Activated CD4-positive, alpha-beta memory T cell treated with anti-CD3 and anti-CD28 coated beads for 36 hours (primary cell): ENCODE measurements around the gene ACSF2. TPM values are rescaled to one million over a fixed set of nuclear protein-coding genes. Genes with fewer than 3 reads are reported as not detected.
"Not testable (repeated sequence)": the region's sequence is repeated elsewhere in the genome, so short reads cannot be mapped to it uniquely, and the experiment has no call there.

Experiments
- CTCF ChIA-PET: fragments of 350-600 bp; sonication (Branson Sonifier 250); formaldehyde crosslinking; loops from one replicate; lab custom pipeline; 2021; ENCODE audit warnings: antibody characterized with exemption, inconsistent platforms; lab: Charles Lee
- POLR2A ChIA-PET: fragments of 350-600 bp; sonication (Branson Sonifier 250); formaldehyde crosslinking; loops from one replicate; lab custom pipeline; 2021; ENCODE audit warnings: antibody characterized with exemption; lab: Charles Lee
- DNase-seq: peaks from one replicate; pipeline ENCODE4 v3.0.0-alpha.2; 2020
- H3K27ac Mint-ChIP-seq: one replicate; pipeline ENCODE4 v1.8.0; 2021; ENCODE audit warnings: mixed read lengths
- H3K27me3 Mint-ChIP-seq: one replicate; pipeline ENCODE4 v1.8.0; 2021; ENCODE audit warnings: mixed read lengths
- H3K36me3 Mint-ChIP-seq: one replicate; pipeline ENCODE4 v1.8.0; 2021; ENCODE audit warnings: mixed read lengths
- H3K4me1 Mint-ChIP-seq: one replicate; pipeline ENCODE4 v1.8.0; 2021; ENCODE audit warnings: low read depth, mixed read lengths
- H3K4me3 Mint-ChIP-seq: one replicate; pipeline ENCODE4 v1.8.0; 2021; ENCODE audit warnings: mild to moderate bottlenecking, mixed read lengths
- H3K9me3 Mint-ChIP-seq: one replicate; pipeline ENCODE4 v1.8.0; 2021; ENCODE audit warnings: mixed read lengths
- intact Hi-C: fragments of 100-400 bp; cut with micrococcal nuclease; formaldehyde crosslinking; loops from one replicate; pipeline ENCODE4 v1.15.1; 2023
- total RNA-seq, 2 experiments: library from RNA; stranded (reverse); gene quantifications; one replicate each; pipeline ENCODE4 v1.2.3, GENCODE V29; 2021

The ACSF2 gene
- total RNA-seq, 2 experiments from 2014 or later, result 20.1 to 23.6 TPM

DNA sequence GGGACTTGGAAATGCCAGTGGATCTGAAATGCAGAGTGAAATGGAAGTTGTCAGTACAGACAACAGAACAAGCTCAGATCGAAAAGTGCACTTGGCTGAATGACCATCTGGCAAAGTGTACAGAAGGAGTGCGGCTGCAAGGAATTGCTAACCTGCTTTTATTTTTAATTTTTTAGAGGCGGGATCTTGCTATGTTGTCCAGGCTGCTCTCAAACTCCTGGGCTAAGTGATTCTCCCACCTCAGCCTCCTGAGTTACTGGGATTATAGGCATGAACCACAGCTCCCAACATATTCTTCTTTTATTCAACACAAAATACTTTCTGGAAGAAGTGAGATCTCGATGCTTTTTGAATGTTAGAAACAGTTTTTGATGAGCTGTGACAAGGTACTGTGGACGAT, 32.3 kb upstream of the ACSF2 start:
- POLR2A ChIA-PET, result interaction anchor here (0.5 kb wide), 1 partner anchor 311 kb away, joined by 3 read pairs; no protein-coding TSS in a partner anchor
- CTCF ChIA-PET, result no interaction called here
- Mint-ChIP-seq H3K4me1 (peaks cover 27% of the 10 kb centered on the region), H3K36me3 (peaks cover 48% of the 10 kb centered on the region), H3K27ac (no peak overlapping the region), H3K9me3 (no peaks in the 10 kb centered on the region), H3K27me3 (no peaks in the 10 kb centered on the region), H3K4me3 (no peak overlapping the region)
- intact Hi-C loops, result no loop called here
- DNase-seq, result no peak

DNA sequence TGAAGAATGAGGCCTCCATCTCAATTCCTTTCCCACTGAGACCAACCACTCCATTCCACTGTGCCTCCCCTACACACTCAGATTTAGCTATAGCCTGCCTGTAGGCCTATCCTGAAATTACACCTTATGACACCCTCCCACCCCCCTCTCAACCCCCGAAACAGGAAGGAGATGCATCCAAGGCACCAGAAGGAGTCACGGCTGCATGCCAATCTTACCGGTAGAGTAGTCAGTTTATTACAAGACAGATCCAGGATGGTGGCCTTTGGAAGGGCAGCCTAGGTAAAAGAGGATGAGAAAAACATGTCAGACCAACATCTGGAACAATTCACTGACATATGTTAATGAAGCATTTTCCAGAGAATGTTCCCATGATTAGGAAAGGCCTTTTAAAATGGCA, 31.3 kb upstream of the ACSF2 start:
- POLR2A ChIA-PET, result no interaction called here
- Mint-ChIP-seq H3K4me1 (peaks cover 27% of the 10 kb centered on the region), H3K36me3 (peaks cover 41% of the 10 kb centered on the region), H3K9me3 (peaks cover 3% of the 10 kb centered on the region), H3K27ac (no peak overlapping the region), H3K27me3 (no peaks in the 10 kb centered on the region), H3K4me3 (peak overlapping the region; percentile 39)
- intact Hi-C loops, result loop anchor here (5.0 kb wide), 1 partner anchor 32 kb away; no protein-coding TSS in a partner anchor
- CTCF ChIA-PET, result interaction anchor here (5.5 kb wide), 1 partner anchor 33 kb away, joined by 79 read pairs; no protein-coding TSS in a partner anchor
- no peak for DNase-seq

DNA sequence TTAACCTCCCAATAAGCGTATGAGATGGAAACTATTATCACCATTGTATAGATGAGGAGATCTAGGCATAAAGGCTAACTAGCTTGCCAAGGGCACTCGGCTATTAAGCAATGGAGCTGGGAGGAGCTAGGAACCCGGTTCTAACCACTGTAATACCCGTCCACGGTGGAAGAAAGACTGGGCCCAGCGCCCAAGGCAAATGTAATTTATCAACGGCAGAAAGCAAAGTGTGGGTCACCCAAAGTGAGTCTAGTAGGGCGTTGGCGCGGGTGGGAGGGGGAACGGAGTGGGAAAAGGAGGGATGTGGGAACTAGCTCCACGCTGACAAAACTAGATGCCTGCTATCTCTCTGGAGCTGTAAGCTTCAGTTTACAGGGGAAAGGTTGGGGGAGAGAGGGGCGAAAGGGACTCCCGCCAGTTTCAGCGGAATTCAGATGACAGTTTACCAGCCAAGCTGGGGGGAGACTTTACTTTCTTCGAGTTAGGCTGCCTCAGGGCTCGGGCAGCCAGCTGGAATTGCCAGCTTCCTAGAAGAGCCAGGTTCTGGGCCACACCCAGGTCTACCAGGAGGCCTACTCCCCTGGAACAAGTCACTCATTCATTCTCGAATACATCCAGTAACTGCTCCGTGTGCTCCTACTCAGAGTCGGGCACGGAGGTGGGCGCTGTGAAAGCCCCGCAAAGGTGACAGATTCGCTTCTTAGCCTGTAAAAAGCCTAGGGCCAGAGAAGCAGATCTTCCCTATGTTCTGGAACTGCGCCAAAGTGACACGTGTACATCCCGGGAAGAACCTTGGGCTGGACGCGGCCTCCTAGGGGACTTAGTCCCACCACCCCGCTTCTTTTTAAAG, 29.5 kb upstream of the ACSF2 start:
- peak; percentile 38 for DNase-seq
- peaks cover 30% of the 10 kb centered on the region for H3K36me3 Mint-ChIP-seq
- peak overlapping the region; percentile 94 for H3K4me3 Mint-ChIP-seq
- ChIA-PET CTCF (interaction anchor here (0.7 to 5.5 kb wide), 37 partner anchors 8 to 446 kb away, joined by 3 to 79 read pairs (median 5); partner anchors contain the start of genes ACSF2, COL1A1, EME1 and MRPL27), POLR2A (interaction anchor here (0.8 to 3.1 kb wide), 14 partner anchors 24 to 323 kb away, joined by 3 to 17 read pairs (median 4); partner anchors contain the start of genes EME1, LUC7L3, MRPL27 and RSAD1)
- H3K27me3 Mint-ChIP-seq, result no peaks in the 10 kb centered on the region
- H3K9me3 Mint-ChIP-seq, result peaks cover 5% of the 10 kb centered on the region
- intact Hi-C loops, result loop anchor here (1.0 to 5.0 kb wide), 3 partner anchors 24 to 83 kb away; partner anchors contain the start of genes EME1 and MRPL27
- peak overlapping the region; percentile 82 for H3K27ac Mint-ChIP-seq
- H3K4me1 Mint-ChIP-seq, result peaks cover 27% of the 10 kb centered on the region

DNA sequence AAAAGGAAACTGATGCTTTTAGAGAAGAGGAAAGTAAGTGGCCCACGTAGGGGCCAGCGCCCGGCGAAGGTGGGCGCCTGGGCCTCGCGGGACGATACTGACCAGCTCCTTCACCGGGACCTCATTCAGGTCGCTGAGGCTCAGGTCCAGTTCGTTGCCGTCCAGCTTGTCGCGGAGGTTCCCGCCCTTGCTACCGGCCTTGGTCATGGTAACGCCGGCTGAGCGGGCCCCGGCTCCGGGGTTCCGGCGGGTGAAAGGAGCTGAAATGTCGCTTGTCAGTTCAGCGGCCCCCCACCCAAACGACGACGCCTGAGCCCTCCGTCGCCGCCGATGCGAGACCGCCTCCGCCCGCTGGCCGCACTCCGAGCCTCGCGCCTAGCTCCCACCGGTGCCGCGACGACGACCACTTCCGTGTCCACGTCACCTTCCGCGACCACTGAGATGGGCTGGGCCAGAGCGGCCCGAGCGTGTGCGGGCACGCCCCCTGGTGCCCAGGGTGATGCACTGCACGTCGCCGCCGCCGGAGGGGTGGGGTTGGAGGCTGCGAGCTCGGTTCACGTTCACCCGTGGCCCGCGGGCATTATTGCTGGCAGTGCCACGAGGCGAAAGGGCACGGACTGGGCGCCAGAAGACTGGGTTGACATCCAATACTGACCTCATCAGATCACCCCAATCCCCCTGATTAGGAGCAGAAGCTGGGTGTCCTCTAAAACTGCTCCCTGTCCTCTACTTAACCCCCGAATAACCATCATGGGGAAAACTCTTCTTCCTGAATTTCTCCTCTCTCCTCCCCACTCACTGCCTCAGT, 28.7 kb upstream of the ACSF2 start, which contains the start of gene LRRC59:
Gene LRRC59, minus strand, starts transcription at position 413 of the 808 bp plus-strand sequence. Its CDS starts 206 bp downstream, at position 207.
- ChIA-PET CTCF (interaction anchor here (0.7 to 5.5 kb wide), 41 partner anchors 8 to 445 kb away, joined by 3 to 79 read pairs (median 5); partner anchors contain the start of genes ACSF2, COL1A1, EME1 and MRPL27), POLR2A (interaction anchor here (0.7 to 3.1 kb wide), 14 partner anchors 9 to 322 kb away, joined by 3 to 17 read pairs (median 4); partner anchors contain the start of genes EME1, LUC7L3, MRPL27 and RSAD1)
- intact Hi-C loops, result loop anchor here (2.0 to 5.0 kb wide), 2 partner anchors 25 to 35 kb away; partner anchors contain the start of genes EME1 and MRPL27
- Mint-ChIP-seq H3K4me3 (peak within 1 kb of the TSS; percentile 94), H3K9me3 (peaks cover 5% of the 10 kb centered on the region), H3K4me1 (peaks cover 27% of the 10 kb centered on the region), H3K36me3 (peaks cover 28% of the 10 kb centered on the region), H3K27me3 (no peaks in the 10 kb centered on the region), H3K27ac (peak within 1 kb of the TSS; percentile 82)
- peak; percentile 95 for DNase-seq

DNA sequence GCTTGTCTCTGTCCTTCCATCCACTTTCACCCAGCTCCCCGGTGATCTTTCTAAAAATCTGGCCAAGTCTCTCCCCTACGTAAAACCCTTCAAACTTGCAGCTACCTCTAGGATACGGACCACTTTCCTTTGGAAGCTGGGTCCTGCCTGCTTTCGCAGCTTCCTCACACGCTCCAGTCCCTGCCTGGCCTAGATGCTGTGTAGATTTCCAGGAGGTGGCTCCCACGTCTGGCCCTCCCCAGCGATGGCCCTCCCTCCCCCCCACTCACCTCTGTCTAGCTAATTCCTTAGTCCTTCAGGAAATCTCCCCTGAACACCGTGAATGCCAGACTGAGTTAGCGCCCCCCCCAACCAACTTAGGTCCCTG, 28.1 kb upstream of the ACSF2 start:
- no peaks in the 10 kb centered on the region for H3K27me3 Mint-ChIP-seq
- peaks cover 24% of the 10 kb centered on the region for H3K36me3 Mint-ChIP-seq
- H3K4me1 Mint-ChIP-seq, result peaks cover 27% of the 10 kb centered on the region
- DNase-seq, result no peak
- ChIA-PET CTCF (interaction anchor here (0.7 to 5.5 kb wide), 34 partner anchors 9 to 444 kb away, joined by 3 to 79 read pairs (median 5); partner anchors contain the start of genes ACSF2, COL1A1, EME1 and LUC7L3), POLR2A (interaction anchor here (0.7 to 3.1 kb wide), 10 partner anchors 9 to 321 kb away, joined by 3 to 17 read pairs (median 4); partner anchors contain the start of genes EME1, LUC7L3, MRPL27 and RSAD1)
- H3K9me3 Mint-ChIP-seq, result peaks cover 5% of the 10 kb centered on the region
- peak overlapping the region; percentile 80 for H3K27ac Mint-ChIP-seq
- peak overlapping the region; percentile 94 for H3K4me3 Mint-ChIP-seq
- intact Hi-C loops, result loop anchor here (2.0 to 5.0 kb wide), 2 partner anchors 25 to 36 kb away; partner anchors contain the start of genes EME1 and MRPL27

DNA sequence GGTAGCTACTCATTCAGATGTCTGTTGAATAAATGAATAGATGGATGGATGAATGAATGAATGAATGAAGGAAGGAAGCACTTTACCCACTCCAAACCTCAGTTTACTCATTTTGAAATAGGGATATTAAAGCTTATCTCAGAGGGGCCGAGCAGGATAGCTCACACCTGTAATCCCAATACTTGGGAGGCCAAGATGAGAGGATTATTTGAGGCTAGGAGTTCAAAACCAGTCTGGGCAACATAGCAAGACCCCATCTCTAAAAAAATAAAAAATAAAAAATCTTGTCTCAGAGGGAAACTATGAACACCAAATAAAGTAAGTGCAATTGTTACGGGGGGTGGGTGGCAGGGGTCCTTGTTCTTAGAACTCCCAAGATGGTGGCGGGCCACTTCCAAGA, 27.3 kb upstream of the ACSF2 start:
- Mint-ChIP-seq H3K4me1 (peaks cover 25% of the 10 kb centered on the region), H3K36me3 (peaks cover 17% of the 10 kb centered on the region)
- not testable (repeated sequence) for H3K9me3 Mint-ChIP-seq, H3K27ac Mint-ChIP-seq, H3K27me3 Mint-ChIP-seq, H3K4me3 Mint-ChIP-seq, DNase-seq
- ChIA-PET POLR2A (interaction anchor here (2.6 to 3.1 kb wide), 2 partner anchors 28 to 37 kb away, joined by 12 read pairs; no protein-coding TSS in a partner anchor), CTCF (interaction anchor here (0.9 to 5.5 kb wide), 9 partner anchors 9 to 321 kb away, joined by 3 to 79 read pairs (median 19); partner anchors contain the start of genes ACSF2, LUC7L3, RSAD1 and XYLT2)
- intact Hi-C loops, result loop anchor here (5.0 kb wide), 1 partner anchor 36 kb away; no protein-coding TSS in a partner anchor

DNA sequence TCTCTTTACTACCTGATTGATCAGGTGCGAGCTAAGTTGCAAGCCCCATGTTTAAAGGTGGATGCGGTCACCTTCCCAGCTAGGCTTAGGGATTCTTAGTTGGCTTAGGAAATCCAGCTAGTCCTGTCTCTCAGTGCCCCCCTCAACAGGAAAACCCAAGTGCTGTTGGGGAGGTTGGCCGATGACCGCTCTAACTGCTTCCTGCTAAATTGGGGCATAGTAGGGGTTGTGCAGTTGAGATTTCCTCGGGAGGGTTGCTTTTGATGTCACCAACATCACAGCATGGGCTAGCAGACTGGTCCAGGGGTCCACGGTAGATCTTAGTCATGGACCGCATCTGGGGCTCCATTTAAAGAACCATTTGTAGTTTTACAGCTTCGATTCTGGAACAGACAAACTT, 26.4 kb upstream of the ACSF2 start:
- H3K27me3 Mint-ChIP-seq, H3K27ac Mint-ChIP-seq, H3K9me3 Mint-ChIP-seq, DNase-seq, H3K4me3 Mint-ChIP-seq: not testable (repeated sequence)
- ChIA-PET POLR2A (interaction anchor here (0.9 kb wide), 1 partner anchor 26 kb away, joined by 4 read pairs; the partner anchor contains the start of genes EME1 and MRPL27), CTCF (interaction anchor here (0.8 to 5.5 kb wide), 3 partner anchors 12 to 53 kb away, joined by 4 to 79 read pairs (median 4); partner anchors contain the start of gene XYLT2)
- H3K36me3 Mint-ChIP-seq, result peaks cover 12% of the 10 kb centered on the region
- intact Hi-C loops, result loop anchor here (5.0 kb wide), 1 partner anchor 37 kb away; no protein-coding TSS in a partner anchor
- H3K4me1 Mint-ChIP-seq, result peaks cover 20% of the 10 kb centered on the region

DNA sequence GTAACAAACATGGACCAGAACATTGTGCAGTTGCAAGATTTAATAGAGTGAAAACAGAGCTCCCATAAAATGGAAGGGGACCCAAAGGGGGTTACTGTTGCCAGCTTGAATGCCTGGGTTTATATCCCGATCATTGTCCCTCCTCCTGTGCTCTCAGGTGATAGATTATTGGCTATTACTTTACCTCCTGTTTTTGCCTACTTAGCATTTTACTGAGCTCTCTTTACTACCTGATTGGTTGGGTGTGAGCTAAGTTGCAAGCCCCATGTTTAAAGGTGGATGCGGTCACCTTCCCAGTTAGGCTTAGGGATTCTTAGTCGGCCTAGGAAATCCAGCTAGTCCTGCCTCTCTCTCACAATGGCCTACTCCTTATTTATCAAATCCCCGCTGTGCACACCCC, 20.7 kb upstream of the ACSF2 start:
- POLR2A ChIA-PET, intact Hi-C loops: not testable (repeated sequence)
- CTCF ChIA-PET, result interaction anchor here (1.9 kb wide), 1 partner anchor 8 kb away, joined by 5 read pairs; the partner anchor contains the start of gene LRRC59

DNA sequence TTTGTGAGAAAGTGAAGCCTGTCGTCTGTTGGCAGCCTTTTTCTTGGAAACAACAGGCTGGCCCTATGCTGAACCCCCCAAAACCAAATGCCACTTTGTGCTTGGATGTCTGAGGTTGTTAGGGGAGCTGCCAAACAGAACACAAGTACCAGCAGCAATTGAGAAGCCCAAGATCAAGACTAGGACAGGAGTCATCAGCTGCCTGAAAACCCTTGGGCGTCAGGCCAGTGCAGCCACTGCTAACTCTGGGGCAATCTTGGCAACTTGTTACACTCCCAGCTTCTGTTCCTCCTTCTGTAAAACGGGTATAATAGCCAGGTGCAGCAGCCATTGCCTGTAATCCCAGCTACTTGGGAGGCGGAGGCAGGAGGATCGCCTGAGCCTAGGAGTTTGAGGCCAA, 19.4 kb upstream of the ACSF2 start:
- intact Hi-C loops, result no loop called here
- no peaks in the 10 kb centered on the region for H3K36me3 Mint-ChIP-seq
- H3K4me3 Mint-ChIP-seq, result no peak overlapping the region
- H3K27me3 Mint-ChIP-seq, result peaks cover 10% of the 10 kb centered on the region
- CTCF ChIA-PET, result interaction anchor here (1.9 kb wide), 1 partner anchor 9 kb away, joined by 18 read pairs; the partner anchor contains the start of gene LRRC59
- no peak for DNase-seq
- H3K9me3 Mint-ChIP-seq, result no peaks in the 10 kb centered on the region
- POLR2A ChIA-PET, result no interaction called here
- no peak overlapping the region for H3K27ac Mint-ChIP-seq
- no peaks in the 10 kb centered on the region for H3K4me1 Mint-ChIP-seq

More for the DNA sequence above, 20.7 kb upstream of the ACSF2 start:
- not testable (repeated sequence) for H3K36me3 Mint-ChIP-seq, H3K4me1 Mint-ChIP-seq, H3K9me3 Mint-ChIP-seq, DNase-seq, H3K4me3 Mint-ChIP-seq, H3K27ac Mint-ChIP-seq
- peaks cover 10% of the 10 kb centered on the region for H3K27me3 Mint-ChIP-seq

DNA sequence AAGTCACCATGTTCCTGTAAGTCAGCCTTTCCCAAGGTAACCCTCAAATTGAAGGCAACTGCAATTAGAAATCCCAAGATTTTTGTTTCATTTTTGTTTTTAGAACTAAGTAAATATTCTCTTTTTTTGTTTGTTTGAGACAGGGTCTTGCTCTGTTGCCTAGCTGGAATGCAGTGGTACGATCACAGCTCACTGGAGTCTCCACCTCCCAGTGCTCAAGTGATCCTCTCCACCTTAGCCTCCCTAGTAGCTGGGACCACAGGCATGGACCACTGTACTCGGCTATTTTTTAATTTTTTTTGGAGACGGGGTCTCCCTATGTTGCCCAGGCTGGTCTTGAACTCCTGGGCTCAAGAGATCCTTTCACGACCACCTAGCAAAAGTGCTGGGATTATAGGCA, 18.1 kb upstream of the ACSF2 start:
- Mint-ChIP-seq H3K9me3 (no peaks in the 10 kb centered on the region), H3K36me3 (no peaks in the 10 kb centered on the region), H3K4me1 (no peaks in the 10 kb centered on the region), H3K27me3 (peaks cover 10% of the 10 kb centered on the region), H3K27ac (no peak overlapping the region), H3K4me3 (no peak overlapping the region)
- ChIA-PET POLR2A (no interaction called here), CTCF (interaction anchor here (1.9 kb wide), 1 partner anchor 10 kb away, joined by 18 read pairs; the partner anchor contains the start of gene LRRC59)
- no peak for DNase-seq
- intact Hi-C loops, result no loop called here
